Measurements from ENCODE around the gene RSPO1. TPM values are rescaled to one million over a fixed set of nuclear protein-coding genes. Genes with fewer than 3 reads are reported as not detected.
"Not testable (repeated sequence)": the region's sequence is repeated elsewhere in the genome, so short reads cannot be mapped to it uniquely, and the experiment has no call there.

RSPO1 gene, protein sequence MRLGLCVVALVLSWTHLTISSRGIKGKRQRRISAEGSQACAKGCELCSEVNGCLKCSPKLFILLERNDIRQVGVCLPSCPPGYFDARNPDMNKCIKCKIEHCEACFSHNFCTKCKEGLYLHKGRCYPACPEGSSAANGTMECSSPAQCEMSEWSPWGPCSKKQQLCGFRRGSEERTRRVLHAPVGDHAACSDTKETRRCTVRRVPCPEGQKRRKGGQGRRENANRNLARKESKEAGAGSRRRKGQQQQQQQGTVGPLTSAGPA
- not detected for polyA plus RNA-seq

DNA sequence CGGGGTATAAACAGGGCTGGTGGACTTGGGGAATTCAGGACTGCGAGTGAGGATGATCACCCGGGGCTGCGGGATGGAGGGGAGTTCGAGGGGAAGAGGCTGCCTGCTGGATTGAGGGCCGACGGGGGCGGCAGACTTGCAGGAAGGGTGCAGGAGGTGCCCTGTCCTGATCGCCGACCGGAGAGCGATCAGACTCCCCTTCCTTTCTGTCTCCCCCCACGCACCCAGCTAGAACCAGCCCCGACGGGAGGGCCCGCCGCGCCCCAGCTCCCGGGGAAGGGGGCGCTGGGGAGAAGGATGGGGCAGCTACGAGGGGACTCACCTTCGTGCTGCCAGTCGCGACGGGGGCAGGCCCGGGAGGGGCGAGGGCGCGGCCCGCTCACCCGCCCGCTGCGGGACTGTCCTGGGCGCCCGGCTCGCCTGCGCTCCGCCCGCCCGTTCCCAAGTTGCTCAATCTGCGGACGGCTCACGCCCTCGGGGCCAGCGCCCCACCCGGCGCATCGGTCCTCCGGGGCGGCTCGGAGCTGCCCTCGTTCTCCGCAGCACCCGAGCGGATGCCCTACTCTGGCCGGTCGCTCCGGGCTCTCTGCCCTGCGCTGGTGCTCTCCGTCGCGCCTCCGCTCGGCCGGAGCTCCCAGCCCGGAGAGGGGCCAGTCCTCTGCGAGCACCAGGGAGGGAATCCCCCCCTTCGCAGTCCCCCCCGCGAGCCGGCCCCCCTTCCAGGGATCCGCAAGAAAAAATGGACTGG is at the start of gene RSPO1:
Gene RSPO1, minus strand, starts transcription at position 649 of the 748 bp plus-strand sequence. CDS start 5,231 bp downstream, outside the sequence.
- peaks cover 11 to 51% (median 24%) of the 10 kb centered on the region in 3 donors for H3K27me3 Mint-ChIP-seq (ENCODE audit: low read depth in 3 of 3)

GRCh38 chr1:37684182-37684581 is 49.5 kb upstream of the RSPO1 start:
- not testable (repeated sequence) for H3K4me3 Mint-ChIP-seq; H3K4me1 Mint-ChIP-seq; DNase-seq; H3K27me3 Mint-ChIP-seq (ENCODE audit: low read depth in 3 of 3); H3K9me3 Mint-ChIP-seq; H3K27ac Mint-ChIP-seq
- H3K36me3 Mint-ChIP-seq: peaks cover 16 to 37% (median 20%) of the 10 kb centered on the region in 3 donors

More for the DNA sequence above, at the start of gene RSPO1:
- Mint-ChIP-seq H3K4me3 (no peak within 1 kb of the TSS), H3K36me3 (no peaks in the 10 kb centered on the region), H3K4me1 (peaks cover 0 to 3% of the 10 kb centered on the region in 2 donors), H3K9me3 (no peaks in the 10 kb centered on the region), H3K27ac (no peak within 1 kb of the TSS)
- no peak for DNase-seq

DNA sequence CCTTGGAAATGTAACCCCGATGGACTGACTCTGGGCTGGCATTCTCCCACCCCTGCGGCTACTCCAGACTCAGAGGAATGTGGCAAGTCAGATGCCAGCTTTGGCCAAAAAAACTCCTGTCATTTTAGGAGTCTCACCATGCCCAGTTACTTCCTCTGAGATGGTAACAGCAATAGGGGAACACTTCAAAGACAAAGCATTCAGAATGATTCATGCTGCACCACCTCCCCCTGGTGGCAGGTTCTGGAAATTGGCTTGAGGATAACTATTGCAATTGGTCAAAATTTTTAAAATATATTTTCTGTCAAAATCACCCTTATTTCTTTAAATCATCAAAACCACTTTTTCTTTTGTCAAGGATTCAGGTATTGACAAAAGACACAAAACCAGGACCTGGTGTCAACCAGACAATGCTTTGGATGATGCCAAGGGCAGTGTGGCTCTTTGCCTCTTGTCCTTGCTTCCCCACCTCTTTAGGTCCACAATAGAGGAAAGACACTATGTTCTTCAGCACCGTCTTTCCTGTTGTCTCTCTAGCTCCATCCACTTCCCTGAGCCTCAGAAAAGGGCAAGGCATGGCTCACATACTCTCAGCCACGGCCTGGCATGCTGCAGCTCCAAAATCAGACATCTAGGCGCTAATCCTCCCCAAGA is 47.8 kb upstream of the RSPO1 start:
- peaks cover 12 to 31% (median 20%) of the 10 kb centered on the region in 3 donors for H3K36me3 Mint-ChIP-seq
- DNase-seq: peak; percentile 41 to 58 (median 46)
- H3K4me1 Mint-ChIP-seq: no peaks in the 10 kb centered on the region
- H3K27ac Mint-ChIP-seq: peak overlapping the region in 1 of 6 donors; percentile 73
- H3K9me3 Mint-ChIP-seq: peaks cover 0 to 2% (median 0%) of the 10 kb centered on the region in 6 donors
- H3K27me3 Mint-ChIP-seq (ENCODE audit: low read depth in 3 of 3): no peaks in the 10 kb centered on the region
- no peak overlapping the region for H3K4me3 Mint-ChIP-seq

DNA sequence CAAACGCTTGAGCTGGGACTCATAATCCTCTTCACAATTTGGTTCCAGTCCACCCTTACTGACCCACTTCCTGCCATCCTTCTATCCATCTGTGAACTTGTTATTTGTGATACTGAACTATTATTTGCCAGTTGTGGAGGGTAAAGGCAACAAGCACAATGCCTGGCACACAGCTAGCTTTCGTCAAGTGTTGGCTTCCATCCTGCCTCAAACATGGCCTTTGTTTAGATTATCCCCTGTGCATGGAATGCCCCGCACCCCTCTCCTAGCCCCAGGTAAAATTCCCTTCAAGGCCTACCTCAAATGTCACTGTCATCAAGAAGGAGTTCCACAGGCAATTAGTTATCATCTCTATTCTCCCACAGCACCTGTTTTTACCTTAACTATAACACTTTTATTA is 46.2 kb upstream of the RSPO1 start:
- Mint-ChIP-seq H3K27ac (no peak overlapping the region), H3K27me3 (ENCODE audit: low read depth in 3 of 3) (no peaks in the 10 kb centered on the region), H3K4me3 (no peak overlapping the region), H3K9me3 (peaks cover 0 to 2% (median 0%) of the 10 kb centered on the region in 6 donors), H3K36me3 (peaks cover 8 to 31% (median 16%) of the 10 kb centered on the region in 3 donors), H3K4me1 (no peaks in the 10 kb centered on the region)
- no peak for DNase-seq

DNA sequence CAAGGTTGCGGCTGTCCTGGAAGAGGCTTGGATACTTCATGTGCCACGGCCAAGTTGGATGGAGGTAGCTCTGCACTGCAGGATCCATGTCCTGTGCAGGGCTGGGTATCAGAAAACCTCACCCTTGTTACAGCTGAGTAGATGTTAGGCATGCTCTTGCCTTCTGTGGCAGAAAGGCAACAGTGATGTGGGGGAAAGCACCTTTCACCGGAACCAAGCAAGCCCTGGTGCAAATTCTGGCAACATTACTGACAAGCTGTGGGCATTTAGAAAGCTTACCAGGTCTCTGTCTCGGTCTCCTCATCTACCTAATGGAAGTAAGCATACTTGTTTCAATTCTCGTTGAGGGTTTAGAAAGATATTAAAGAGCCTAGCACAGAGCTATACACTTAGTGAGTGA is 43.1 kb upstream of the RSPO1 start:
- no peak overlapping the region for H3K27ac Mint-ChIP-seq
- peaks cover 0 to 6% (median 1%) of the 10 kb centered on the region in 3 donors for H3K36me3 Mint-ChIP-seq
- H3K27me3 Mint-ChIP-seq (ENCODE audit: low read depth in 3 of 3): peaks cover 2 to 5% (median 3%) of the 10 kb centered on the region in 3 donors
- no peak for DNase-seq
- peaks cover 0 to 2% (median 0%) of the 10 kb centered on the region in 6 donors for H3K9me3 Mint-ChIP-seq
- H3K4me1 Mint-ChIP-seq: peaks cover 3 to 5% of the 10 kb centered on the region in 2 donors
- no peak overlapping the region for H3K4me3 Mint-ChIP-seq

GRCh38 chr1:37677143-37677439 is 42.4 kb upstream of the RSPO1 start:
- peaks cover 2 to 5% (median 3%) of the 10 kb centered on the region in 3 donors for H3K27me3 Mint-ChIP-seq (ENCODE audit: low read depth in 3 of 3)
- H3K9me3 Mint-ChIP-seq: peaks cover 0 to 2% (median 0%) of the 10 kb centered on the region in 6 donors
- DNase-seq: no peak
- H3K27ac Mint-ChIP-seq: no peak overlapping the region
- H3K4me1 Mint-ChIP-seq: peaks cover 3 to 5% of the 10 kb centered on the region in 2 donors
- peaks cover 0 to 5% (median 0%) of the 10 kb centered on the region in 3 donors for H3K36me3 Mint-ChIP-seq
- H3K4me3 Mint-ChIP-seq: no peak overlapping the region

GRCh38 chr1:37676281-37677142 is 41.8 kb upstream of the RSPO1 start:
- peaks cover 3 to 5% of the 10 kb centered on the region in 2 donors for H3K4me1 Mint-ChIP-seq
- H3K4me3 Mint-ChIP-seq: no peak overlapping the region
- peaks cover 0 to 2% (median 0%) of the 10 kb centered on the region in 6 donors for H3K9me3 Mint-ChIP-seq
- peaks cover 0 to 5% (median 0%) of the 10 kb centered on the region in 3 donors for H3K36me3 Mint-ChIP-seq
- H3K27ac Mint-ChIP-seq: no peak overlapping the region
- no peak for DNase-seq
- H3K27me3 Mint-ChIP-seq (ENCODE audit: low read depth in 3 of 3): peaks cover 2 to 5% (median 3%) of the 10 kb centered on the region in 3 donors

DNA sequence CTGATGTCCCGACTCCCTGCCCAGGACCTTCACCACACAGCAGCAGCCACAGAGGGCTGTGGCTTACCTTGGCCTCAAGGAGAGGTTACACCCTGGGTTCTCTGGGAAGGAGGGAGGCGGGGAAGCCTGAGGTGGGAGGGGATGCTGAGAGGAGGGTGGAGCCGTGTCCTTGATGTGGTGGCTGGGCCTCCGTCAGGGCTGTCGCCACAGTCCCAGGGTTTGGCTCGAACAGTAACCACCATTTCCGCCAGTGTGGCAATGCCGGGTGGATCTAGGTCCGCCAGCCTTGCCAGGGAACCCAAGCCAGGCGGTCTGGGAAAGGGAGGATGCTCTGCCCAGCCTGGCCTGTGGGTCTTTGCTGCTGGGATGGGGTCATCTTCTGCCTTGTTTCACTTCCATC is 39.2 kb upstream of the RSPO1 start:
- Mint-ChIP-seq H3K27me3 (ENCODE audit: low read depth in 3 of 3) (peaks cover 2 to 5% (median 3%) of the 10 kb centered on the region in 3 donors), H3K36me3 (no peaks in the 10 kb centered on the region), H3K9me3 (no peaks in the 10 kb centered on the region), H3K27ac (no peak overlapping the region), H3K4me1 (peaks cover 3 to 5% of the 10 kb centered on the region in 2 donors), H3K4me3 (no peak overlapping the region)
- DNase-seq: peak; percentile 20 to 30 (median 30)

- Mint-ChIP-seq H3K9me3 (no peaks in the 10 kb centered on the region), H3K27ac (no peak overlapping the region), H3K4me3 (no peak overlapping the region), H3K36me3 (no peaks in the 10 kb centered on the region), H3K27me3 (ENCODE audit: low read depth in 3 of 3) (peaks cover 2 to 7% (median 5%) of the 10 kb centered on the region in 3 donors), H3K4me1 (peaks cover 3 to 5% of the 10 kb centered on the region in 2 donors)
- DNase-seq: no peak
These were observed 37.6 kb upstream of the RSPO1 start for GRCh38 chr1:37672136-37672870.

DNA sequence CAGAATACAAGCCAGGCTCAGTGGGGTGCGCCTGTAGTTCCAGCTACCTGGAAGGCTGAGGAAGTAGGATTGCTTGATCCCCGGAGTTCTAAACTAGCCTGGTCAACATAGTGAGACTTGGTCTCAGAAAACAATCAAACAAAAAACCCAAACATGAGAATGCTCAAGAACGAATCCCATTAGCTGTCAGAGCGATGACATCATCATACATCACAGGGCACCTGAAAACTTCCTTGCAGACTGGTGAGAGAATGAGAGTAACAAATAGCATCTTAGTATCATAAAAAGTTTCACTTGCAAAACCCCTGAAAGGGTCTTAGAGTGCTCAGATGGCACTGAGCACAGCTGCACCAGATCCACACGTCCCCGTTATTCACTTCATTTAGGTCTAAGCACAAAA is 36.6 kb upstream of the RSPO1 start:
- no peak overlapping the region for H3K4me3 Mint-ChIP-seq

GRCh38 chr1:37670133-37670532 is 35.4 kb upstream of the RSPO1 start:
- H3K4me1 Mint-ChIP-seq: peaks cover 3 to 5% of the 10 kb centered on the region in 2 donors
- no peak overlapping the region for H3K4me3 Mint-ChIP-seq
- H3K27ac Mint-ChIP-seq: no peak overlapping the region
- no peaks in the 10 kb centered on the region for H3K9me3 Mint-ChIP-seq
- H3K36me3 Mint-ChIP-seq: no peaks in the 10 kb centered on the region
- no peak for DNase-seq
- peaks cover 0 to 7% (median 5%) of the 10 kb centered on the region in 3 donors for H3K27me3 Mint-ChIP-seq (ENCODE audit: low read depth in 3 of 3)

More for the DNA sequence above, 36.6 kb upstream of the RSPO1 start:
- Mint-ChIP-seq H3K36me3 (no peaks in the 10 kb centered on the region), H3K27ac (no peak overlapping the region), H3K27me3 (ENCODE audit: low read depth in 3 of 3) (peaks cover 2 to 7% (median 5%) of the 10 kb centered on the region in 3 donors), H3K4me1 (peaks cover 3 to 5% of the 10 kb centered on the region in 2 donors), H3K9me3 (no peaks in the 10 kb centered on the region)
- no peak for DNase-seq

DNA sequence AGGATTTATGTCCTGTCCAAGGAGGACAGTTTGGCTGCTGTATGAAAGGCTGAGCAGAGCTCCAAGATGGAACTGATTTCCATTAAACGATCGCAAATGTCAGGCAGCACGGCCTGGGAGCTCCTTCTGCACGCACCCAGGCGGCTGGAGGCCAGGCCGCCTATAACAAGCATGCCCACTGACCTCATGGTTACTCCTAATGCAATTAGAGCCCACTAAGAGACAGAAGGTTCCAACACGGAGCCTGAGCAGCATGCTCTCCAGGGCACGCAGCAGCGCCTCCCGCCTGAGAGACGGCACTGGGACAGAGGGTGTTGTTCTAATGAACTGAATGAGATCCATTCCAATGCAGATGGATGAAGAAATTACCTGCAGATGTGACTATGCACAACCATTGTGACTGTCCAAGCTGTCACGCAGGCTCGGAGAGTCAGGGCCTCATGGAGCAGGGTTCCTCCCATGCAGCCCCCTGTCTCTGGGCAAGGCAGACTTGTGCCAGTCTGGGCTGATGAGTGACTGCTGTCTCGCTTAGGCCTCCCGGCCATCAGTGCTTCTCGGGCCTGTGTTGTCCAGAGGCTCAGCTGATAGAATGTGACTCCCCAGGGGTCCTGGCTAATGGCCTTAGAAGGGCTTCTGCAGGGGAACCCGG is 32.5 kb upstream of the RSPO1 start:
- DNase-seq: no peak
- Mint-ChIP-seq H3K9me3 (no peaks in the 10 kb centered on the region), H3K36me3 (no peaks in the 10 kb centered on the region), H3K4me3 (no peak overlapping the region), H3K27me3 (ENCODE audit: low read depth in 3 of 3) (peaks cover 0 to 6% (median 0%) of the 10 kb centered on the region in 3 donors), H3K27ac (no peak overlapping the region), H3K4me1 (no peaks in the 10 kb centered on the region)

All from immature natural killer cell (primary cell).